A549 (cell line): ENCODE data around the gene ATP5F1E. TPM values are rescaled to one million over a fixed set of nuclear protein-coding genes. Genes with fewer than 3 reads are reported as not detected.

Experiments used
- ATAC-seq, 2 experiments: fragments of 200-7000 bp in 1 of 2; fragments of >200 bp in 1 of 2; cut with Nextera tagmentation in 1 of 2; cut with Tn5 transposase in 1 of 2; 3 replicates each; pipeline versions ENCODE4 v1.8.0 to v1.9.1; 2018 to 2020; ENCODE audit warnings: mild to moderate bottlenecking in 1 of 2, moderate library complexity in 1 of 2
- CTCF ChIA-PET: fragments of 300-600 bp; sonication (Branson Sonifier 250); formaldehyde crosslinking; extraction: SDS; loops from one replicate; lab custom pipeline; 2021; ENCODE audit warnings: antibody characterized with exemption, inconsistent platforms; lab: Yijun Ruan, JAX
- POLR2A ChIA-PET: fragments of 350-600 bp; formaldehyde crosslinking; extraction: SDS; loops from one replicate; lab custom pipeline; 2021; ENCODE audit warnings: antibody characterized with exemption, inconsistent platforms; lab: Yijun Ruan, JAX
- DNase-seq, 2 experiments: peaks; one replicate each; pipeline versions ENCODE4 v3.0.0 to v3.0.0-alpha.2; 2011 to 2016; ENCODE audit warnings: low read depth in 1 of 2, low spot score in 1 of 2
- FAIRE-seq: peaks from 2 replicates; lab custom pipeline; 2011; peaks lifted over from hg19 to GRCh38; lab: Jason Lieb, UNC
- H3K27ac ChIP-seq, 2 experiments: fragments of >200 bp; sonication (Bioruptor Twin); formaldehyde crosslinking; 3 replicates each; pipeline ENCODE4 v1.5.1; 2016 to 2017
- H3K4me1 ChIP-seq: fragments of >200 bp; sonication (Bioruptor Twin); formaldehyde crosslinking; 3 replicates; pipeline ENCODE4 v1.6.1; 2016
- H3K4me2 ChIP-seq: fragments of >200 bp; sonication (Bioruptor Twin); formaldehyde crosslinking; 3 replicates; pipeline ENCODE4 v1.6.1; 2016
- H3K4me3 ChIP-seq: fragments of >200 bp; sonication (Bioruptor Twin); formaldehyde crosslinking; 3 replicates; pipeline ENCODE4 v1.5.1; 2016
- H3K9me3 ChIP-seq: fragments of >200 bp; sonication (Bioruptor Twin); formaldehyde crosslinking; 3 replicates; pipeline ENCODE4 v1.6.1; 2016
- BHLHE40 ChIP-seq: IDR thresholded peaks from 2 replicates; pipeline ENCODE4 v1.6.1; 2012; ENCODE audit warnings: low read depth, low read length, inconsistent platforms
- CEBPB ChIP-seq, 2 experiments: fragments of >200 bp in 1 of 2; sonication (Bioruptor Twin) in 1 of 2; formaldehyde crosslinking in 1 of 2; IDR thresholded peaks; 2 replicates each; pipeline ENCODE4 v1.6.1; 2012 to 2016
- EP300 ChIP-seq, 2 experiments: fragments of >200 bp; sonication (Bioruptor Twin); formaldehyde crosslinking; IDR thresholded peaks; 2 replicates in 1 of 2; 3 replicates in 1 of 2; pipeline ENCODE4 v1.6.1; 2016 to 2017
- ESRRA ChIP-seq: fragments of 150-350 bp; IDR thresholded peaks from 2 replicates; pipeline ENCODE4 v1.6.1; 2014; ENCODE audit warnings: mild to moderate bottlenecking, low read length, borderline replicate concordance
- FOSB ChIP-seq: fragments of 250-450 bp; sonication (Bioruptor Pico); IDR thresholded peaks from 2 replicates; pipeline ENCODE4 v1.5.0; 2020; ENCODE audit warnings: mild to moderate bottlenecking, moderate library complexity
- FOXS1 ChIP-seq: fragments of 250-450 bp; sonication (Bioruptor Pico); IDR thresholded peaks from 2 replicates; pipeline ENCODE4 v1.5.0; 2020; ENCODE audit warnings: mild to moderate bottlenecking, moderate library complexity
- GATA3 ChIP-seq: IDR thresholded peaks from 2 replicates; pipeline ENCODE4 v1.6.1; 2012; ENCODE audit warnings: borderline replicate concordance
- HEYL ChIP-seq: fragments of 250-450 bp; sonication (Bioruptor Pico); IDR thresholded peaks from 2 replicates; pipeline ENCODE4 v1.8.0; 2021; ENCODE audit warnings: mild to moderate bottlenecking, moderate library complexity
- KDM5A ChIP-seq: fragments of 200-600 bp; sonication (generic); IDR thresholded peaks from 2 replicates; pipeline ENCODE4 v1.6.1; 2016; ENCODE audit warnings: antibody characterized with exemption, mild to moderate bottlenecking
- MAFK ChIP-seq: fragments of 450-650 bp; IDR thresholded peaks from 2 replicates; pipeline ENCODE4 v1.6.1; 2014; ENCODE audit not compliant: partially characterized antibody
- PHF8 ChIP-seq: fragments of 200-600 bp; sonication (generic); IDR thresholded peaks from 2 replicates; pipeline ENCODE4 v1.6.1; 2016; ENCODE audit warnings: low read depth, mild to moderate bottlenecking, antibody characterized with exemption, moderate library complexity, borderline replicate concordance
- POLR2A ChIP-seq: IDR thresholded peaks from 2 replicates; pipeline ENCODE4 v1.6.1; 2012; ENCODE audit warnings: mild to moderate bottlenecking, low read length
- POLR2AphosphoS2 ChIP-seq: conservative IDR thresholded peaks from 2 replicates; pipeline ENCODE4 v1.6.1; 2012; ENCODE audit warnings: low read length, improper control_type of control experiment, inconsistent platforms
- RAD21 ChIP-seq, 2 experiments: fragments of >200 bp in 1 of 2; sonication (Bioruptor Twin) in 1 of 2; formaldehyde crosslinking in 1 of 2; IDR thresholded peaks in 1 of 2; conservative IDR thresholded peaks in 1 of 2; 2 replicates in 1 of 2; 3 replicates in 1 of 2; pipeline ENCODE4 v1.6.1; 2012 to 2018; ENCODE audit warnings: inconsistent platforms in 1 of 2
- RARB ChIP-seq: fragments of 250-450 bp; sonication (Bioruptor Pico); IDR thresholded peaks from 2 replicates; pipeline ENCODE4 v1.8.0; 2021; ENCODE audit warnings: mild to moderate bottlenecking, moderate library complexity
- RCOR1 ChIP-seq: fragments of 150-350 bp; IDR thresholded peaks from 2 replicates; pipeline ENCODE4 v1.6.1; 2014; ENCODE audit warnings: antibody characterized with exemption, low read length, low read depth
- RNF2 ChIP-seq: fragments of 200-600 bp; sonication (generic); IDR thresholded peaks from 2 replicates; pipeline ENCODE4 v1.6.1; 2016; ENCODE audit warnings: low read depth, mild to moderate bottlenecking, antibody characterized with exemption, moderate library complexity, borderline replicate concordance
- TFCP2L1 ChIP-seq: fragments of 250-450 bp; sonication (Bioruptor Pico); IDR thresholded peaks from 2 replicates; pipeline ENCODE4 v1.5.0; 2021; ENCODE audit warnings: mild to moderate bottlenecking
- TP53 ChIP-seq: fragments of 250-450 bp; sonication (Bioruptor Pico); IDR thresholded peaks from 2 replicates; pipeline ENCODE4 v1.5.0; 2021; ENCODE audit warnings: mild to moderate bottlenecking, moderate library complexity
- ZFP36 ChIP-seq: fragments of 450-650 bp; IDR thresholded peaks from 2 replicates; pipeline ENCODE4 v1.6.1; 2014; ENCODE audit warnings: borderline replicate concordance; ENCODE audit not compliant: partially characterized antibody
- ZSCAN20 ChIP-seq: fragments of 250-450 bp; sonication (Bioruptor Pico); IDR thresholded peaks from 2 replicates; pipeline ENCODE4 v1.8.0; 2022; ENCODE audit warnings: mild to moderate bottlenecking, moderate library complexity
- WGBS: methylation state at CpG from one replicate; pipeline ENCODE4 v1.1.6; 2017; ENCODE audit errors: missing lambda C conversion rate; 5-methylcytosine and 5-hydroxymethylcytosine counted together
- polyA plus RNA-seq, 4 experiments: library from polyadenylated mRNA; depleted of rRNA in 3 of 4; stranded (reverse); fragments of >200 nt; fragmentation: RNase III in 1 of 4; extraction: RNeasy Plus Mini Kit Qiagen cat#74134 plus additional on column Dnase treatment in 1 of 4; gene quantifications; 2 replicates in 3 of 4; 3 replicates in 1 of 4; pipeline ENCODE4 v1.2.3, GENCODE V29; 2011 to 2017
- TF ChIP-seq, protein P1 (sequence below): fragments of 250-450 bp; sonication (Bioruptor Pico); IDR thresholded peaks from 2 replicates; pipeline ENCODE4 v1.5.0; 2020; ENCODE audit warnings: low read depth, mild to moderate bottlenecking, moderate library complexity
- TF ChIP-seq, protein P2 (sequence below): fragments of >200 bp; sonication (Bioruptor Twin); formaldehyde crosslinking; IDR thresholded peaks from 3 replicates; pipeline ENCODE4 v1.5.1; 2016
- TF ChIP-seq, protein P3 (sequence below): IDR thresholded peaks from 2 replicates; pipeline ENCODE4 v1.6.1; 2012; ENCODE audit warnings: low read depth, borderline replicate concordance
- TF ChIP-seq, protein P4 (sequence below): IDR thresholded peaks from 2 replicates; pipeline ENCODE4 v1.6.1; 2012
- TF ChIP-seq, protein P5 (sequence below): fragments of 450-650 bp; IDR thresholded peaks from 2 replicates; pipeline ENCODE4 v1.6.1; 2014; ENCODE audit warnings: antibody characterized with exemption
- TF ChIP-seq, protein P6 (sequence below): fragments of 150-350 bp; IDR thresholded peaks from 2 replicates; pipeline ENCODE4 v1.6.1; 2014; ENCODE audit warnings: low read depth, mild to moderate bottlenecking, low read length
- TF ChIP-seq, protein P7 (sequence below): fragments of >200 bp; sonication (Bioruptor Twin); formaldehyde crosslinking; IDR thresholded peaks from 2 replicates; pipeline ENCODE4 v1.6.1; 2016

ATP5F1E gene
- polyA plus RNA-seq, 2 of the 4 experiments (the other 2 are of a cell fraction) = 84.9 to 108 TPM

DNA sequence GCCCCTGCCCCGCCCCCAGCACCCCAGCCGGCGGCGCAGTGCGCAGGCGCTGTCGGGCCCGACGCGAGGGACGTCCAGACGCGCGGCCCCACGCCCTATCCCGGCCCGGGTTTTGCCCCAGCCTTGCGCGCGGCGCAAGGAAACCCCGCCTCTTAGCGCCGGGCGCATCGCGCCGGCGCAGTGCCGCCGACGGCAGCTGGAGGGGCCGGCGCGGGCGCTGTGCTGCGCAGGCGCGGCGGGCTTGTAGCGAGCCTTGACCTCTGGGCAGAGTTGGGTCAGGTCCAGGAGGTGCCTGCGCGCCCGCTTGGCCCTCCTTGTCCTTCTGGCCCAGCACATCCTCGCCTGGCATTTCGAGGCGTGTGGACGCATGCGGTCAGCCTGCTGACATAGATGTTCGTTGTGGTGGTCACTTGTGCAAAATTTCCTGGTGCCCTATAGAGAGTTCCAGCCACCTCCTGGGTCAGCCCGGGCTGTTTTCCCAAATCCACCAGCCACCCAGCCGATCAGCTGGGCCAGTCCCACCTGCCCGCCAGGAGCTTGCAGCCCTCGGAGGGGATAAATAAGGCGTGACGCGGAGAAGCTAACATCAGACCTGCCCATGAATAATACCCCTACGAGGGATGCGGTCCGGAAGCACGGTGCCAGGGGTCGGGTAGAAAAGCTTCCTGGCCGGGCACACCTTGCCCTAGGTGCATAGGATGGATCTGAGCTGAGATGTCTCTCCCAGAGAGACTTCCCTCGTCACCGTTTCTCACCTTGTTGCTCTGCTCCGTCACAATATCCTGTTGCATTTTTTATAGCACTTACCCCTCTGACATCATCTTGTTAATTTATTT is 10.9 kb upstream of the ATP5F1E start (continued):
- TF ChIP-seq, protein P1, sequence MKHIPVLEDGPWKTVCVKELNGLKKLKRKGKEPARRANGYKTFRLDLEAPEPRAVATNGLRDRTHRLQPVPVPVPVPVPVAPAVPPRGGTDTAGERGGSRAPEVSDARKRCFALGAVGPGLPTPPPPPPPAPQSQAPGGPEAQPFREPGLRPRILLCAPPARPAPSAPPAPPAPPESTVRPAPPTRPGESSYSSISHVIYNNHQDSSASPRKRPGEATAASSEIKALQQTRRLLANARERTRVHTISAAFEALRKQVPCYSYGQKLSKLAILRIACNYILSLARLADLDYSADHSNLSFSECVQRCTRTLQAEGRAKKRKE (CRISPR knock-in tag) = no peak
- TF ChIP-seq MAFK (no peak), EP300 (IDR thresholded peaks at IDR 0.05) (no peak), KDM5A (no peak), PHF8 (peak; percentile 2; the same call in 1 of the 2 replicates), RAD21 (conservative IDR thresholded peaks at IDR 0.05 in 1 of 2, IDR thresholded peaks at IDR 0.05 in 1 of 2) (no peak), RNF2 (no peak), FOSB (CRISPR knock-in tag) (no peak)
- TF ChIP-seq, protein P2, sequence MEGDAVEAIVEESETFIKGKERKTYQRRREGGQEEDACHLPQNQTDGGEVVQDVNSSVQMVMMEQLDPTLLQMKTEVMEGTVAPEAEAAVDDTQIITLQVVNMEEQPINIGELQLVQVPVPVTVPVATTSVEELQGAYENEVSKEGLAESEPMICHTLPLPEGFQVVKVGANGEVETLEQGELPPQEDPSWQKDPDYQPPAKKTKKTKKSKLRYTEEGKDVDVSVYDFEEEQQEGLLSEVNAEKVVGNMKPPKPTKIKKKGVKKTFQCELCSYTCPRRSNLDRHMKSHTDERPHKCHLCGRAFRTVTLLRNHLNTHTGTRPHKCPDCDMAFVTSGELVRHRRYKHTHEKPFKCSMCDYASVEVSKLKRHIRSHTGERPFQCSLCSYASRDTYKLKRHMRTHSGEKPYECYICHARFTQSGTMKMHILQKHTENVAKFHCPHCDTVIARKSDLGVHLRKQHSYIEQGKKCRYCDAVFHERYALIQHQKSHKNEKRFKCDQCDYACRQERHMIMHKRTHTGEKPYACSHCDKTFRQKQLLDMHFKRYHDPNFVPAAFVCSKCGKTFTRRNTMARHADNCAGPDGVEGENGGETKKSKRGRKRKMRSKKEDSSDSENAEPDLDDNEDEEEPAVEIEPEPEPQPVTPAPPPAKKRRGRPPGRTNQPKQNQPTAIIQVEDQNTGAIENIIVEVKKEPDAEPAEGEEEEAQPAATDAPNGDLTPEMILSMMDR = no peak

DNA sequence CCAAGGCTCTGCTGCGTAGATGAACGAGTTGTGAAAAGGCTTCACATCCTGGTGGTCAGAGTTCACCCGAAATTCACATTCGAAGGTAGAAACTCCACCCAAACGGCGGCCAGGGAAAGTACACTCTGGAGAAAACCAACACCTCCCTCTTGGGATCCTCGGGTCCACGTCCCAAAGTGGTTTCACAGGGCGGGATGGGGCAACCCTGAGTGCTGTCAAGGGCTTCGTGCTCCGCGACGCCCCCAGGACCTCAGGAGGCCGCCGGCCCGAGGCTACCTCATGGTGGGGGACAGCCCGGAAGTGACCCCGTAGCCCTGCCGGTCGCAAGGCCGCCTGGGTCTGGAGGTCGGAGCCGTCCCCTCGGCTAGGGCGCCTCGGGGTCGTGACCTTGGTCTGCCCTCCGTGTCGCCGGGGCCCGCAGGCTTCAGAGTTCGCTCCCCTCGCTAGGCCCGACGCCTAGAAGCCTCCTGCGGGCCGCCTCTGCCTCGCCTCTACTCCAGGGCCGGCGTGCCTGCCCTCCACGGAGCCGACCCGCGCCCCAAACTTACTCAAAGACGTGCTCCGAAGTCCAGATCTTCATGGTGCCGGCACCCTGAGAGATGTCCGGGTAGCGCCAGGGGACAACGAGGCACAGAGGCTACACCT is 10.1 kb upstream of the ATP5F1E start, which contains the start of gene PRELID3B:
TSS of gene PRELID3B (minus strand) at position 636 of the 645 bp plus-strand sequence. CDS start at position 580, 56 bp downstream.
- Histone ChIP-seq H3K27ac (peak within 1 kb of the TSS; percentile 93 to 94), H3K4me1 (peaks cover 35% of the 10 kb centered on the region), H3K4me2 (peak within 1 kb of the TSS; percentile 92), H3K4me3 (peak within 1 kb of the TSS; percentile 86), H3K9me3 (no peaks in the 10 kb centered on the region)
- peak; percentile 80 to 81 for ATAC-seq
- DNase-seq = peak; percentile 30 to 52
- ChIA-PET POLR2A (interaction anchor here (2.9 kb wide), 1 partner anchor 10 kb away, joined by 34 read pairs; the partner anchor contains the start of gene ATP5F1E), CTCF (interaction anchor here (0.6 to 2.5 kb wide), 3 partner anchors 8 to 13 kb away, joined by 3 to 6 read pairs (median 4); partner anchors contain the start of gene ATP5F1E)
- WGBS = 0% methylated on average over 6 of the region's 50 CpGs
- FAIRE-seq = no peak
- TF ChIP-seq CEBPB (IDR thresholded peaks at IDR 0.05) (no peak), RARB (CRISPR knock-in tag) (no peak), FOXS1 (CRISPR knock-in tag) (no peak), RCOR1 (no peak), BHLHE40 (no peak), TFCP2L1 (no peak), HEYL (peak; percentile 34; the same call in 1 of the 2 replicates), POLR2AphosphoS2 (no peak), TP53 (no peak), EP300 (IDR thresholded peaks at IDR 0.05) (no peak), GATA3 (no peak), ESRRA (0 out of 2 replicates have a peak, but pooled peaks have one; percentile 37), POLR2A (0 out of 2 replicates have a peak, but pooled peaks have one; percentile 24), PHF8 (peak; percentile 99), ZFP36 (no peak), ZSCAN20 (CRISPR knock-in tag) (no peak)
- TF ChIP-seq, protein P3, sequence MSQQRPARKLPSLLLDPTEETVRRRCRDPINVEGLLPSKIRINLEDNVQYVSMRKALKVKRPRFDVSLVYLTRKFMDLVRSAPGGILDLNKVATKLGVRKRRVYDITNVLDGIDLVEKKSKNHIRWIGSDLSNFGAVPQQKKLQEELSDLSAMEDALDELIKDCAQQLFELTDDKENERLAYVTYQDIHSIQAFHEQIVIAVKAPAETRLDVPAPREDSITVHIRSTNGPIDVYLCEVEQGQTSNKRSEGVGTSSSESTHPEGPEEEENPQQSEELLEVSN = peak; percentile 70; the same call in 1 of the 2 replicates
- TF ChIP-seq, protein P4, sequence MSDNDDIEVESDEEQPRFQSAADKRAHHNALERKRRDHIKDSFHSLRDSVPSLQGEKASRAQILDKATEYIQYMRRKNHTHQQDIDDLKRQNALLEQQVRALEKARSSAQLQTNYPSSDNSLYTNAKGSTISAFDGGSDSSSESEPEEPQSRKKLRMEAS = peak; percentile 83
- TF ChIP-seq, protein P5, sequence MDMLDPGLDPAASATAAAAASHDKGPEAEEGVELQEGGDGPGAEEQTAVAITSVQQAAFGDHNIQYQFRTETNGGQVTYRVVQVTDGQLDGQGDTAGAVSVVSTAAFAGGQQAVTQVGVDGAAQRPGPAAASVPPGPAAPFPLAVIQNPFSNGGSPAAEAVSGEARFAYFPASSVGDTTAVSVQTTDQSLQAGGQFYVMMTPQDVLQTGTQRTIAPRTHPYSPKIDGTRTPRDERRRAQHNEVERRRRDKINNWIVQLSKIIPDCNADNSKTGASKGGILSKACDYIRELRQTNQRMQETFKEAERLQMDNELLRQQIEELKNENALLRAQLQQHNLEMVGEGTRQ = peak; percentile 39; the same call in 1 of the 2 replicates
- TF ChIP-seq, protein P6, sequence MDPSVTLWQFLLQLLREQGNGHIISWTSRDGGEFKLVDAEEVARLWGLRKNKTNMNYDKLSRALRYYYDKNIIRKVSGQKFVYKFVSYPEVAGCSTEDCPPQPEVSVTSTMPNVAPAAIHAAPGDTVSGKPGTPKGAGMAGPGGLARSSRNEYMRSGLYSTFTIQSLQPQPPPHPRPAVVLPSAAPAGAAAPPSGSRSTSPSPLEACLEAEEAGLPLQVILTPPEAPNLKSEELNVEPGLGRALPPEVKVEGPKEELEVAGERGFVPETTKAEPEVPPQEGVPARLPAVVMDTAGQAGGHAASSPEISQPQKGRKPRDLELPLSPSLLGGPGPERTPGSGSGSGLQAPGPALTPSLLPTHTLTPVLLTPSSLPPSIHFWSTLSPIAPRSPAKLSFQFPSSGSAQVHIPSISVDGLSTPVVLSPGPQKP = no peak
- TF ChIP-seq, protein P7, sequence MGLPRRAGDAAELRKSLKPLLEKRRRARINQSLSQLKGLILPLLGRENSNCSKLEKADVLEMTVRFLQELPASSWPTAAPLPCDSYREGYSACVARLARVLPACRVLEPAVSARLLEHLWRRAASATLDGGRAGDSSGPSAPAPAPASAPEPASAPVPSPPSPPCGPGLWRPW = no peak
